HG02943 (cell line): ENCODE results near the gene SP1.
"Not testable (repeated sequence)": the region's sequence is repeated elsewhere in the genome, so short reads cannot be mapped to it uniquely, and the experiment has no call there.

Experiments
- ATAC-seq: cut with Tn5 transposase; IDR thresholded peaks from one replicate; pipeline ENCODE4 v1.9.1; 2021; ENCODE audit warnings: mild to moderate bottlenecking, low read depth, moderate library complexity; ENCODE audit not compliant: unreplicated experiment

SP1 gene

DNA sequence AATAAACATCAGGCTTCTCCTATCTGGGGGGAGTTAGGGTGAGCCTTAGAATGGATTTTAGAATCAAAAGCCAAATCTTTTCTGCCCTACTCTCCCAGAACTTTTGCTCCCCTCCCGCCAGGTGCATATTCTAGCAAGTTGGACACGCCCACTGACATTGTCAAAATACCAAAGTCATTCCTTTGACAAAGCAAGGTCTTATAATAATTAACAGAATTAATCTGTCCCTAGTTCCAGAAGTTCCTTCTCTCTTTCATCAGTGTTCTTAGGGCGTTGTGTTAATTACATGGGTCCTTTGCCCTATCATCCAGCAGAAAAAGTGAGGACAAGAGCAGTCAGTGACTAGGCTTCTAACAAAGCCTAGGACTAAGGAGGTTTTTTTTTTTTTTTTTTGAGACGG lies 64.0 kb downstream of the SP1 start:
- ATAC-seq = no peak

DNA sequence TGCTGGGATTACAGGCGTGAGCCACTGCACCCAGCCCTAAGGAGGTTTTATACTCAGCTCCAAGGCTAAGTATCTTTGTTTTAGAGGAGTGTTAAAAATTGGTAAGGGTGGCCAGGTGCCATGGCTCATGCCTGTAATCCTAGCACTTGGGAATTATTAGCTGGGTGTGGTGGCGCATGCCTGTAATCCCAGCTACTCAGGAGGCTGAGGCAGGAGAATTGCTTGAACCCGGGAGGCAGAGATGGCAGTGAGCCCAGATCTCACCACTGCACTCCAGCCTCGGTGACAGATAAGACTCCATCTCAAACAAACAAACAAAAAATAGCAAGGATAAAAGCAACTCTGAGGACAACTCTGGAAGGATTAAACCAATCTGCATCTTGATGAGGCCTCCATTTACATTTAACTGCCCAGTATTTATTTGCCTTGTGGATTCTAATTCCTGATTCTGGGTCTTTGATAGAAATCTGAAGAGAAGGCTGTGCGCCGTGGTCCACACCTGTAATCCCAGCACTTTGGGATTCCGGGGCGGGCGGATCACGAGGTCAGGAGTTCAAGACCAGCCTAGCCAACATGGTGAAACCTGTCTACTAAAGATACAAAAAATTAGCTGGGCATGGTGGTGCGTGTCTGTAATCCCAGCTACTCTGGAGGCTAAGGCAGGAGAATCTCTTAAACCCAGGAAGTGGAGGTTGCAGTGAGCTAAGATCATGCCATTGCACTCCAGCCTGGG lies 64.8 kb downstream of the SP1 start:
- ATAC-seq = not testable (repeated sequence)

DNA sequence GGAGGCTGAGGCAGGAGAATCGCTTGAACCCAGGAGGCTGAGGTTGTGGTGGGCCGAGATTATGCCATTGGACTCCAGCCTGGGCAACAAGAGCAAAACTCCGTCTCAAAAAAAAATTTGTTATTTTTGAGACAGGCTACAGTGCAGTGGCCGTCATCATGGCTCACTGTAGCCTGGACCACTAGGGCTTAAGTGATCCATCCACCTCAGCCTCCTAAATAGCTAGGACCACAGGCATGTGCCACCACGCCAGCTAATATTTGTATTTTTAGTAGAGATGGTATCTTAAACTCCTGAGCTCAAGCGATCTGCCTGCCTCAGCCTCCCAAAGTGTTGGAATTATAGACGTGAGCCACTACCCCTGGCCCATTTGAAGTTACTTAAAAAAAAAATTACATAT lies 71.0 kb downstream of the SP1 start:
- no peak for ATAC-seq

DNA sequence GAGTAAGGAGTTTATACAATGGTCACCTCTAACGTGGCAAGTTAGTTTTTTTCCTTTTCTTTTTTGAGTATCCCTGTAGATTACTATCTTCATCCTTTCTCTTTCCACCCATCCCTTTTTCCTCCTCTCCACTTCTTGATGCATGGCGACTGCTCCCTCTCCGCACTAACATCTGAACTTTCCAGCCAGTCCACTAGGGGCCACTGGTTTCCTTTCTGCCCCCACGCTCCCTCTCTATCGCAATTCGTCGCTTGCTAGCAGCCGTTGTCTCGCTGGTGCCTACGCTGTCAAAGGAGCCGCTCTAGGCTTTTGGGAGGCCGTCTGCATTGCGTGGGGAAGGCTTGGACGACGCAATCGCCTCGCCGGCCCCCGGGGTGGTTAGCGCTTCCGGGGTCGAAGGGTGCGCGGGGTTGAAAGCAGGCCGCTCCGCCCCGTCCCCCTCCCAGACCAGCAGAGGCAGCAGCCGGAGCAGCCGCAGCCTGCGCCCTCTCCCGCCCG lies 71.7 kb downstream of the SP1 start, which contains the start of gene PCBP2:
Gene PCBP2, plus strand, starts transcription at position 442 of the 498 bp plus-strand sequence. CDS start 2,699 bp downstream, outside the sequence.
- ATAC-seq = peak; percentile 94

DNA sequence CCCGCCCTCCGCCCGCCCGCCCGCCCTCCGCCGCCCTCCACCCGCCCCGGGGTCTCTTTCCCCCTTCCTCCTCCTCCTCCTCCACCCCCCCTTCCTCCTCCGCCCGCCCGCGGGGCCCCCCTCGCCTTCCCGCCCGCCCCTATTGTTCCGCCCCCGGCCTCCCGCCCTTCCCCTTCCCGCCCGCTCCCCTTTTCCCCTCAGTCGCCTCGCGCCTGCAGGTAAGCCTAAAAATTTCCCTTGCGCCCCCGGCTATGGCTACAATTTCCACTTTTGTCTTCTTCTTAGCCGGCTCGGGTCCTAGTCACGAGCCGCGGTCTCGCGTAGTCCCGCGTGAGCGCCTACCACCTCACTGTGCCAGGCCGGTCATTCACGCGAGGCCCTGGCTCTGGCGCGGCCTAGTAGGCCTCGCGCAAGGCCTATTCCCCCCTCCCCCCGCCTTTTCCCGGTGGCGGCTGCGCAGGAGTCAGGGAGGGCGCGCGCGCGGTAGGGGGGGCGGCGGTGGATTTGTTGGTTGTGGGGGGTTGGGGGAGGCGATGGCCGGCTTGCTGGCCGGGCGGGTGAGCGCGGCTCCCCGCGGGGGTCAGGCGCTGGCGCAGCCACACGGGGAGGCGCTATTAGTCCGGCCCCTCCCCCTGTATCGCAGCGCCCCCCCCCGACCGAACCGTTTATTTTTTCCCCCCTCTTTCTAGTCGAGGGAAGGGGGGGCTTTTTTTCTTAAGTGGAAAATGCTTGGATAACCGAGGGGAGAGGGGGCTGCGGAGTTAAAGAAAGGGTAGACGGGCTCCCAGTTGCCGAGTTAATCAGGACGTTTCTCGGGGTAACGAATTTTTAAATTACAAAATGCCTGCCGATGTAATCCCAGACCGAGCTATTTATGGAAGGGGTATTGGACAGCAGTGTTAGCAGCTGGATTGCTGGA lies 72.4 kb downstream of the SP1 start:
- no peak for ATAC-seq

DNA sequence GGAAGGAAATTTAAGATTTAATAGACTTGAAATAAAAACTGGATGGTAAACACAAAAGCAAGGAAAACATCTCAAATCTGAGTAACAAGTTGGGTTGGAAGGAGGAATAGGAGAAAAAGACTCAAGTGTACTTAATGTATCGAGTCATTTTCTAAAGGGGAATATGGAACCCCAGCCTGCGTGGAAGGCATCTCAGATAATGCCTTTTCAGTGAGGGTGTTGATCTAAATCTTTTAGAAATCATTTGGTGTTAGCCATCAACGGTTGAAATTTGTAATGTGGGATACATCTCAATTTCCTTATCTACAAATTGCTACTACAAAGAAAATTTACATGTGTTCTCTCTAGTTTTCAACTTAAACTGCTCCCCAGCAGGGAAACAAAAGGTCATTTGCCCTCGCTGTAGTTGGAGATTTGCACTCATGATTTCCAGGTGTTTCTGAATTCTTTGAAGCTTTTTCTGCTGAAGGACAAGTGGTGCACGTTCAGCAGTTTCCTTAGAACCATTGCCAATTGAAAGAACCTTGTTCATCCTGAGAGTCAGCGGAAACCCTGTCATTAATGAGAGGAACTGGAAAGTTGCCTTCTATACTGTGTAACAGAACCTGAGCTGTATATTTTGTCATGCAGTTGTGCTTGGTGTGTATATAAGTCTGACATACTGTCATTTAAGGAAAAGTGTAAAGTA lies 74.1 kb downstream of the SP1 start:
- ATAC-seq = no peak

DNA sequence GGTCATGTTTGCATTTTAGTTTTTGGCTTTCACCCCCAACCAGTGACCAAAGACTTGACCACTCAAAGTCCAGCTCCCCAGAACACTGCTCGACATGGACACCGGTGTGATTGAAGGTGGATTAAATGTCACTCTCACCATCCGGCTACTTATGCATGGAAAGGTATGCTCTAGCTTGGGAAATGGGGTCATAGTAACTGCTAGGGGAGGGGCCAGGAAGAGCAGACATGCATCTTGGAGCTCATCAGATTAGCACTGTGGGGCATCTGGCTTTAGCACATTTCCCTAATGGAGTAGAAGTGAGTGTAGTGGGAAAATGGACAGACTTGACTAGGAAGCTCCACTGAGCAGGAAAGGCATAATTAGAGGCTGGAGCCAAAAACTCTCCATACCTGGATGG lies 74.7 kb downstream of the SP1 start:
- ATAC-seq = no peak

DNA sequence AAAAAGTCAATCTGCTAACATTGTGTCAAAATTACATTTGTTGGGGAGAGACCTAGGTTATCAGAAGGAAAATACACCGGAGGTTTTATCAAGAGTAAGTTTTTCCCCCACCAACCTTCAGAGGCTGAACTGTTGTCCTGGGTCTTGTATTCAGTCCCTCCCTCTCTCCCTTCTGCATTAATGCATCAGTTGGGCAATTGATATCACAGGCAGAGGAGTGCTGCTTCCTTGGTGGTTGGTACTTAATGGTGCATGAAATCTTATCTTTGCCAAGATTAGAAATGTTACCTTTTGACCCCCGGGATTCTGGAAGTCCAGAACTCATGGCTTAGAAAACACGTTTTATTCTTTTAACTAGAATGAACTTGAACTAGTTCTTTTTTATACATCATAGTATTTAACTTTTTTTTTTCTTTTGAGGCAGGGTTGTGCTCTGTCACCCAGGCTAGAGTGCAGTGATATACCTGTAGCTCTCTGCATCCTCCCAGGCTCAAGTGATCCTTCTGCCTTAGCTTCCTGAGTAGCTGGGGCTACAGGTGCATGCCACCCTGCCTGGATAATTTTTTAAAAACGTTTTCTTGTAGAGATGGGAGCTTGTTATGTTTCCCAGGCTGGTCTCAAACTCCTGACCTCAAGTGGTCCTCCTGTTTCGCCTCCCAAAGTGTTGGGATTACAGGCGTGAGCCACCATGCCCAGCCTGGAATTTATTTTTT lies 76.8 kb downstream of the SP1 start:
- no peak for ATAC-seq

DNA sequence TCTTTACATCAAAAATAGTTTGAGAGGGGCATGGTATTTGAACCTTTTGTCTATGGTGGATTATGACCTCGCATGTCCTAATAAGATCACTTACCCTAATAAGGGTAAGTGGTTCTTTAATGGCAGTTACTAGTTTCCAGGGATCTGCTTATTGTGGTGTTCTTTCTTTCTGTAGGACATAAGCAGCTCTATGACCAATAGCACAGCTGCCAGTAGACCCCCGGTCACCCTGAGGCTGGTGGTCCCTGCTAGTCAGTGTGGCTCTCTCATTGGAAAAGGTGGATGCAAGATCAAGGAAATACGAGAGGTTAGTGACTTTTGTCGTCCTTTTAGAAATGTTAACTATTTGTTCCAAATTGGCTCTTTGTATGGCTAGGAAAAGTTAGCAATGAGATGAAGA lies 79.1 kb downstream of the SP1 start:
- no peak for ATAC-seq

DNA sequence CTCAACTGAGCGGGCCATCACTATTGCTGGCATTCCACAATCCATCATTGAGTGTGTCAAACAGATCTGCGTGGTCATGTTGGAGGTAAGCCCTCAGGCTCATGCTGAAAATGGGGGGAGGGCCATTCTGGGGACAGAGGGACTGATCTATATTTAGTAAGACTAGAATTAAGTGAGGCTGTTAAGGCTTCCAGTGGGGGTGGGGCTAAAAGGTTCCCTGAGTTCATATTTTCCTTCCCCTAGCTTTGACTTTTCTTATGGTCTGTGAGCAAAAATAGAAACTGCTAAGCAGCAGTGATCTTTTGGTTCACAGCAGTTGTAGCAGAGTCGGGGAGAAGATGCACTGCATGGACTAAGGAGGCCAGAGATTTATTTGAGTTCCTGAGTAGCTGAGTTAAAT lies 81.1 kb downstream of the SP1 start:
- no peak for ATAC-seq

DNA sequence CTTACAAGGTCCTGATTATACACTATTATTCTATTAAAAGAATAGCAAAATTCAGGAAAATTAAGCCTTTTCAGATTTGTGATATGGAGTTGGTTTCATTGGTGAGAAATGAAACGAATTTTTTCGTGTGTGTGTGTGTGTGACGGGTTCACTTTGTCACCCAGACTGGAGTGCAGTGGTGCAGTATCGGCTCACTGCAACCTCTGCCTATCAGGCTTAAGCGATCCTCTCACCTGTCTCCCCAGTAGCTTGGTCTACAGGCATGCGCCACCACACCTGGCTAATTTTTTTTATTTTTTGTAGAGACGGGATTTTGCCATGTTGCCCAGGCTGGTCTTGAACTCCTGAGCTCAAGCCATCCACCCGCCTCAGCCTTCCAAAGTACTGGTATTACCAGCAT lies 81.6 kb downstream of the SP1 start:
- no peak for ATAC-seq

DNA sequence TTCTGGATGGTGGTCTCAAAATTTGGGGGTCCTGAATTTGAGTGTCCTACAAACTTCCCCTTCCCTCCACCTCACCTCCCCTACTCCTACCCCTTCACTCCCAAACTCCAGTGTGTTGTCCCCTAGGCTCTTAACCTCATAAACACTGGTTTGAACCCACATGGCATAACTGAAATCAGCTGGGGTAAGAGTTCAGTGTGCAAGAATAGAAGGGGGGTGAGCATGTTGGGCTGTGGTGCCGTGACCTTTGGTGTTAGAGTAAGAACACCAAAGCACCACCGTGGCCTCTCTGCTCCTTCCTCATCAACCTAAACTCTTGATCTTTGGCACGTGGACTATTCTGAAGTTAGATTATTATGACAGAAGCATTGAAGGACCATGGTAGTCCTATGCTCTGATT lies 83.0 kb downstream of the SP1 start:
- ATAC-seq = no peak

DNA sequence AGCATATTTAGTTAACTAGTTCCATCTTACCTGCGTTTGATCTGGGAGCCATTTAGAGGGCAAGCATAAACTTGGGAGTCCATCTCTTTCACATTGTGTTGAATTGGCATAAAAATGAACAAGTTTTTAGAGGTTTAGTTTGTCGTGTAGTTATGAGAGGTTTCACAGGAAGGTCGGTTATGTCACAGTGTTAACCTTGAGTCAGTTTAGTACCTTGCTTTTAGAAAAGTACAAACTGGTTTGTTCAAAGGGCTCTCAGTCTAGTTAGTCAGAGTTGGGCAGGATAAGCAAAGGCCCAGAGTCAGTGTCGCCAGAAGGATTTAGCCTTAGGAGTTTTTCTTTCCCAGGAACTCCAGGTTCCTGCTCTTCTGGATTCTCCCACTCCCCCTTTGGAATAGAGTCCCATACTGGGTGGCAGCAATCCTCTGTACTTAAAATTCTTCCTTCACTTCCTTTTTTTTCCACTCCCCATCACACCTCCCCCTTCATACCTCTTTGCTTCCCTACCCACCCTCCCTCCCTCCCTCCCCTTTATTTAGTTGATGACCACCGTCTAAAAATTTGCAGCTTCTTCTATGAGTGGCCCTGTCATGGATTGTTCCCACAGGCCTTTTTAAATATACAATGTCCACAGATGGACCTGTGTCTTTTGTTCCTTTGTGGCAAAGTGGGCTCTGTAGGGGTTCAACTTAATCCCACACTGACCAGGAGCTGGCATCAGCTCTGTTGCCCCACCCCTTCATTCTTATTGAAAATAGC lies 84.0 kb downstream of the SP1 start:
- ATAC-seq = no peak

DNA sequence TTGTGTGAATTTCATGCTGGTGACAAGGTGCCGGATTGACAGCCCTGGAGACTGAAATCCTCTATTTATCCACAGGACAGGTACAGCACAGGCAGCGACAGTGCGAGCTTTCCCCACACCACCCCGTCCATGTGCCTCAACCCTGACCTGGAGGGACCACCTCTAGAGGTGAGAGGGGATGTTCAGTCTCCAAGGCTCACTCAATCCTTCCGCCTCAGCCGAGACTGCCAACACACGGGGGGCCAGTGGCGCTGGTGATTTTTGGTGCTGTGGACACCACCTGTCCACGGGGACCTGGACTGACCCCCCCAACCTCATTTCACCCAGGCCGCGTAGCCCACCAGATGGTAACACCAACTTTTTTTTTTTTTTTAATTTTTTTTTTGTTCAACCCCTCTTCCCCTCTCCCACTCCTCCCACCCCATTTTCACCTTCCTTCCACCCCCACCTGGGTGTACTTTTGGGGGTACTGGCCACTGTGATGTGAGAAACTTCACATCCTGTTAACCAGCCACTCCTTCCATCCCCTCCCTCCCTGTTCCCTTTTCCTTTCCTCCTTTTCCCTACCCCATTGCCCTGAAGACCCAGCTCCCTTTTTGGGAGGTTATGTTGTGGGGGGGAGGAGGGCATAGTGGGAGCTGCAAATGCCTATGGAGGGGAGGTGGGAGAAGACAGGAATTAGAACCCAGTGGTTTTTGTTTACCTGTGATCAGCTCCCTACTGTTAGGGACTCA lies 84.9 kb downstream of the SP1 start:
- ATAC-seq = no peak

DNA sequence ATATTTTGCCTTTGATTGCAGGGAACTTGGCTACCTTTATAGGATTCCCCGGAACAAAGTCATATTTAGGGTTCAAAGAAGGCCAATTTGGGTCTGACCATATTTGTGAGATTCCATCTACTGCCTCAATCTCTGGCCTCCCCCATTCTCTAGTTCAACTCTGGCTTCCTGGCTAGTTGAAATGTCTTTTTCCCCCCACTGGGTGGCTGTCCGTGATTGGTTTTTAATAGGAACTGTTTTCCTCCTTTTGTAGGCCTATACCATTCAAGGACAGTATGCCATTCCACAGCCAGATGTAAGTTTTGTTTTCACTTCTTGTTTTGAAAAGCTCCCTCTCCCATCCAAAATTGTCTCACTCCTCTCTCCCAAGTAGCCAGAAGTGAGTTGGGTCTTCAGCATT lies 85.7 kb downstream of the SP1 start:
- no peak for ATAC-seq
